ENCODE measurements around the gene SMTN. TPM values are rescaled to one million over a fixed set of nuclear protein-coding genes. Genes with fewer than 3 reads are reported as not detected.
"Not testable (repeated sequence)": the region's sequence is repeated elsewhere in the genome, so short reads cannot be mapped to it uniquely, and the experiment has no call there.

The SMTN gene
- total RNA-seq, 2 experiments from 2014 or later = 35.6 to 51.2 TPM

GRCh38 chr22:31055635-31056159 lies 25.4 kb upstream of the SMTN start:
- H3K9me3 Mint-ChIP-seq (ENCODE audit: low read depth) = no peaks in the 10 kb centered on the region
- H3K36me3 Mint-ChIP-seq = no peaks in the 10 kb centered on the region
- H3K27ac Mint-ChIP-seq = no peak overlapping the region
- ATAC-seq = no peak
- no peaks in the 10 kb centered on the region for H3K4me1 Mint-ChIP-seq
- H3K27me3 Mint-ChIP-seq = no peaks in the 10 kb centered on the region
- CTCF ChIA-PET = interaction anchor here (0.7 kb wide), 1 partner anchor 309 kb away, joined by 3 read pairs; no protein-coding TSS in a partner anchor
- DNase-seq = no peak
- no peak overlapping the region for H3K4me3 Mint-ChIP-seq

- H3K27ac Mint-ChIP-seq = no peak overlapping the region
- no peaks in the 10 kb centered on the region for H3K4me1 Mint-ChIP-seq
- DNase-seq = no peak
- CTCF ChIA-PET = no interaction called here
- no peaks in the 10 kb centered on the region for H3K36me3 Mint-ChIP-seq
- no peak for ATAC-seq
- H3K27me3 Mint-ChIP-seq = no peaks in the 10 kb centered on the region
- no peak overlapping the region for H3K4me3 Mint-ChIP-seq
- H3K9me3 Mint-ChIP-seq (ENCODE audit: low read depth) = no peaks in the 10 kb centered on the region
Observed at GRCh38 chr22:31056986-31057599, 24.0 kb upstream of the SMTN start.

- H3K27ac Mint-ChIP-seq; CTCF ChIA-PET; H3K9me3 Mint-ChIP-seq (ENCODE audit: low read depth); H3K27me3 Mint-ChIP-seq; DNase-seq; H3K36me3 Mint-ChIP-seq; H3K4me3 Mint-ChIP-seq; H3K4me1 Mint-ChIP-seq; ATAC-seq: not testable (repeated sequence)
Observed at GRCh38 chr22:31059663-31060062, 21.5 kb upstream of the SMTN start.

GRCh38 chr22:31062566-31063230 lies 18.4 kb upstream of the SMTN start:
- Mint-ChIP-seq H3K9me3 (ENCODE audit: low read depth) (no peaks in the 10 kb centered on the region), H3K27me3 (no peaks in the 10 kb centered on the region), H3K4me1 (peaks cover 3% of the 10 kb centered on the region), H3K36me3 (no peaks in the 10 kb centered on the region), H3K4me3 (no peak overlapping the region), H3K27ac (no peak overlapping the region)
- CTCF ChIA-PET = interaction anchor here (1.0 kb wide), 1 partner anchor 22 kb away, joined by 3 read pairs; no protein-coding TSS in a partner anchor
- ATAC-seq (no peak), DNase-seq (no peak)

GRCh38 chr22:31064369-31064768 lies 16.7 kb upstream of the SMTN start:
- Mint-ChIP-seq H3K4me3 (peak overlapping the region; percentile 57), H3K27me3 (no peaks in the 10 kb centered on the region), H3K27ac (no peak overlapping the region), H3K4me1 (peaks cover 3% of the 10 kb centered on the region), H3K36me3 (no peaks in the 10 kb centered on the region), H3K9me3 (ENCODE audit: low read depth) (no peaks in the 10 kb centered on the region)
- CTCF ChIA-PET = interaction anchor here (0.9 kb wide), 2 partner anchors 39 to 251 kb away, joined by 3 read pairs; no protein-coding TSS in a partner anchor
- ATAC-seq (no peak), DNase-seq (no peak)

GRCh38 chr22:31068970-31069369 lies 12.1 kb upstream of the SMTN start:
- H3K4me1 Mint-ChIP-seq = peaks cover 3% of the 10 kb centered on the region
- CTCF ChIA-PET = no interaction called here
- no peak overlapping the region for H3K27ac Mint-ChIP-seq
- ATAC-seq = no peak
- no peaks in the 10 kb centered on the region for H3K27me3 Mint-ChIP-seq
- no peaks in the 10 kb centered on the region for H3K9me3 Mint-ChIP-seq (ENCODE audit: low read depth)
- no peak overlapping the region for H3K4me3 Mint-ChIP-seq
- no peak for DNase-seq
- no peaks in the 10 kb centered on the region for H3K36me3 Mint-ChIP-seq

- H3K9me3 Mint-ChIP-seq (ENCODE audit: low read depth); H3K27ac Mint-ChIP-seq; ATAC-seq; DNase-seq; H3K4me3 Mint-ChIP-seq; H3K4me1 Mint-ChIP-seq; H3K27me3 Mint-ChIP-seq; H3K36me3 Mint-ChIP-seq; CTCF ChIA-PET: not testable (repeated sequence)
Observed at GRCh38 chr22:31069691-31070314, 11.3 kb upstream of the SMTN start.

GRCh38 chr22:31073125-31073524 lies 8.0 kb upstream of the SMTN start:
- H3K27ac Mint-ChIP-seq; H3K9me3 Mint-ChIP-seq (ENCODE audit: low read depth); H3K4me3 Mint-ChIP-seq; H3K36me3 Mint-ChIP-seq; H3K4me1 Mint-ChIP-seq; DNase-seq; H3K27me3 Mint-ChIP-seq; ATAC-seq: not testable (repeated sequence)
- CTCF ChIA-PET = interaction anchor here (3.3 kb wide), 1 partner anchor 12 kb away, joined by 14 read pairs; no protein-coding TSS in a partner anchor

- CTCF ChIA-PET = interaction anchor here (3.3 kb wide), 1 partner anchor 11 kb away, joined by 14 read pairs; no protein-coding TSS in a partner anchor
- H3K9me3 Mint-ChIP-seq (ENCODE audit: low read depth); H3K4me1 Mint-ChIP-seq; ATAC-seq; H3K27me3 Mint-ChIP-seq; H3K27ac Mint-ChIP-seq; H3K36me3 Mint-ChIP-seq; H3K4me3 Mint-ChIP-seq; DNase-seq: not testable (repeated sequence)
Observed at GRCh38 chr22:31073545-31074145, 7.5 kb upstream of the SMTN start.

- no peak overlapping the region for H3K27ac Mint-ChIP-seq
- CTCF ChIA-PET = interaction anchor here (3.3 kb wide), 1 partner anchor 9 kb away, joined by 14 read pairs; no protein-coding TSS in a partner anchor
- H3K27me3 Mint-ChIP-seq = no peaks in the 10 kb centered on the region
- H3K4me1 Mint-ChIP-seq = peaks cover 4% of the 10 kb centered on the region
- H3K36me3 Mint-ChIP-seq = no peaks in the 10 kb centered on the region
- H3K4me3 Mint-ChIP-seq = no peak overlapping the region
- no peaks in the 10 kb centered on the region for H3K9me3 Mint-ChIP-seq (ENCODE audit: low read depth)
- DNase-seq (no peak), ATAC-seq (no peak)
Observed at GRCh38 chr22:31075961-31076360, 5.2 kb upstream of the SMTN start.

- Mint-ChIP-seq H3K36me3 (no peaks in the 10 kb centered on the region), H3K9me3 (ENCODE audit: low read depth) (no peaks in the 10 kb centered on the region), H3K27me3 (no peaks in the 10 kb centered on the region), H3K4me1 (peaks cover 18% of the 10 kb centered on the region), H3K4me3 (no peak overlapping the region), H3K27ac (no peak overlapping the region)
- no peak for DNase-seq
- no peak for ATAC-seq
- CTCF ChIA-PET = no interaction called here
Observed at GRCh38 chr22:31077681-31078080, 3.4 kb upstream of the SMTN start.

GRCh38 chr22:31078389-31078788 lies 2.7 kb upstream of the SMTN start:
- H3K27ac Mint-ChIP-seq; H3K4me3 Mint-ChIP-seq; H3K27me3 Mint-ChIP-seq; H3K36me3 Mint-ChIP-seq; ATAC-seq; H3K9me3 Mint-ChIP-seq (ENCODE audit: low read depth); DNase-seq: not testable (repeated sequence)
- peaks cover 25% of the 10 kb centered on the region for H3K4me1 Mint-ChIP-seq
- CTCF ChIA-PET = interaction anchor here (2.9 kb wide), 1 partner anchor 11 kb away, joined by 9 read pairs; no protein-coding TSS in a partner anchor

GRCh38 chr22:31079095-31079642 lies 1.9 kb upstream of the SMTN start:
- Mint-ChIP-seq H3K4me3 (no peak overlapping the region), H3K27ac (no peak overlapping the region), H3K4me1 (peaks cover 33% of the 10 kb centered on the region), H3K27me3 (no peaks in the 10 kb centered on the region), H3K9me3 (ENCODE audit: low read depth) (no peaks in the 10 kb centered on the region), H3K36me3 (no peaks in the 10 kb centered on the region)
- DNase-seq (no peak), ATAC-seq (no peak)
- CTCF ChIA-PET = interaction anchor here (0.6 to 2.9 kb wide), 4 partner anchors 10 to 159 kb away, joined by 3 to 9 read pairs (median 6); partner anchors contain the start of gene SELENOM

Data from activated CD8-positive, alpha-beta memory T cell treated with anti-CD3 and anti-CD28 coated beads, Interleukin-2, amount 10 ng/mL, durations not matched to agents 7 days and 5 days (primary cell).